Epithelial cell of esophagus (primary cell): ENCODE data around the gene GALNTL6.

Experiments used
- DNase-seq: peaks from one replicate; pipeline ENCODE4 v3.0.0; 2010; ENCODE audit warnings: low read depth
- H3K4me3 ChIP-seq: 2 replicates; pipeline ENCODE4 v1.5.1; 2011; ENCODE audit warnings: mild to moderate bottlenecking, low read length, control low read depth
- TF ChIP-seq, protein P1 (sequence below): IDR thresholded peaks from 2 replicates; pipeline ENCODE4 v1.5.1; 2011; ENCODE audit warnings: low read depth, mild to moderate bottlenecking, low read length, control low read depth, inconsistent platforms; ENCODE audit not compliant: insufficient read depth; ENCODE audit errors: missing control alignments

GALNTL6 gene

DNA sequence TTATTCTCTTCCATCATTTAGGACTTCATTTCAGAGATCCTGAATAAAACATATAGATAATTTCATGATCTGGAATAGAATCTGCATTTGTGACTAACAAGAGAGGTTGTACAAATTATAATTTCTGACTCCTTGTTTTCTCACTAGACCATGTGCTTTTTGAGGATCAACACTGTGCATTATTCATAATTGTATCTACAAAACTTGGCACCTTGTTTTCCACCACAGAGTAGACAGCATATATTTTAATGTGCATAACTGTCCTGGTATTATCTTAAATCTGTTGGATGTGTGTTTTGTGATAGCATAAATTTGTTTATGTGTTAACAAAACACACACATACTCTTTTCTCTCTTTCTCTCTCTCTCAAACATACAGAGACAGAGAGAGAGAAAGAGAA is 840.5 kb downstream of the GALNTL6 start:
- TF ChIP-seq, protein P1, sequence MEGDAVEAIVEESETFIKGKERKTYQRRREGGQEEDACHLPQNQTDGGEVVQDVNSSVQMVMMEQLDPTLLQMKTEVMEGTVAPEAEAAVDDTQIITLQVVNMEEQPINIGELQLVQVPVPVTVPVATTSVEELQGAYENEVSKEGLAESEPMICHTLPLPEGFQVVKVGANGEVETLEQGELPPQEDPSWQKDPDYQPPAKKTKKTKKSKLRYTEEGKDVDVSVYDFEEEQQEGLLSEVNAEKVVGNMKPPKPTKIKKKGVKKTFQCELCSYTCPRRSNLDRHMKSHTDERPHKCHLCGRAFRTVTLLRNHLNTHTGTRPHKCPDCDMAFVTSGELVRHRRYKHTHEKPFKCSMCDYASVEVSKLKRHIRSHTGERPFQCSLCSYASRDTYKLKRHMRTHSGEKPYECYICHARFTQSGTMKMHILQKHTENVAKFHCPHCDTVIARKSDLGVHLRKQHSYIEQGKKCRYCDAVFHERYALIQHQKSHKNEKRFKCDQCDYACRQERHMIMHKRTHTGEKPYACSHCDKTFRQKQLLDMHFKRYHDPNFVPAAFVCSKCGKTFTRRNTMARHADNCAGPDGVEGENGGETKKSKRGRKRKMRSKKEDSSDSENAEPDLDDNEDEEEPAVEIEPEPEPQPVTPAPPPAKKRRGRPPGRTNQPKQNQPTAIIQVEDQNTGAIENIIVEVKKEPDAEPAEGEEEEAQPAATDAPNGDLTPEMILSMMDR, result no peak
- DNase-seq, result no peak
- no peak overlapping the region for H3K4me3 ChIP-seq

DNA sequence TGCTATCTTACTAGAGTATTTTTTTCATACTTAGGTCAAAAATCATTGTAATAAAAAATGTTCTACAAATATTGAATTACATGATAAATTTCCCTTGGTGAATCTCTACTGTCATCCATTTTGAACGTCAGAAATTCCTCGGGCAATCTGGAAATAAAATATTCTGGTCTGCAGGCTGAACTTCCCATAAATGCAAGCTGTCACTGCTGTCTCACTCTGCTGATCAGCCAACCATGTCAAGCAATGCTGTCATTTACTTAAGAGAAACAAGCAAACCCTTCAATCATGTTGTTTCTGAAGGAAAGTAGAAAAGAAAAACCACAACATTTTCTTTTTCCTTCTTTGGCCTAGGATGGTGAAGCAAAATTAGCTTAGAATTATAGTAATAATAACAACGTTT is 841.3 kb downstream of the GALNTL6 start:
- TF ChIP-seq, protein P1, result no peak
- no peak for DNase-seq
- H3K4me3 ChIP-seq, result no peak overlapping the region

DNA sequence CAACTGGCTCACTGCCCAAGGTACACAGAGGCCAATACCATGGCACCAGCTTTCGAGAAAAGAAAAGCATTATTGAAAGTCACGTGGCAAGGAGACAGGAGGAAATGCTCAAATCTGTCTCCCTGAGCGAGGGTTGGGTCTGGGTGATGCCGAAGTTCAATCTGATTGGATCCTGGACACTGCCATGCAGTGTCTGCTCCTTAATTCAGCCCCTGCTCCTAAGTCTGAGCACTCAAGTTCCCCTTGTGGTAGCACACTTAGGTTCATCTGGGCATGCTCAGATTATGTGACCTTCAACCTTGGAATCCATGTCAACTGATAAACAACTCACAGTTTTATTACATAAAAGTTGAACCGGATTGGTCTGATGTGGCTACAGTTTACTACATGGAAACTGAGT is 842.9 kb downstream of the GALNTL6 start:
- DNase-seq, result no peak
- H3K4me3 ChIP-seq, result no peak overlapping the region
- TF ChIP-seq, protein P1, result no peak

DNA sequence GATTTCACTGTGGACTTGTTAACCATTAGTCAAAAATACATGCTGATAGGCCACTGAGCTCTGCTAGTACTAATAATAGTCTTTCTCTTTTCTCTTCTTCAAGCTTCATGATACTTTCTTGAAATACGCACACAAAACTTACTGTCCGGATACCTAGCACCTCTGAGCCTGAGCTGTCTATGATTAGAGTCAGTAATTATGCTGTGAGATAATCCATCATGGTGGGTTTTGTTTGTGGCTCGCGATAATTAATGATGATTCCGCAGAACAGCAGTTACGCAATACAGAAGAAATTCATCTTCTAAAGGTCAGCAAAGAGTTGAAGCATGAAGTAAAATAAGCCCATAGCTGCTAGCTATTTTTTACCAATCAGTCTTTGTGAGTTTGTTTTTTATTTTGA is 843.9 kb downstream of the GALNTL6 start:
- no peak for DNase-seq
- no peak overlapping the region for H3K4me3 ChIP-seq
- TF ChIP-seq, protein P1, result no peak

DNA sequence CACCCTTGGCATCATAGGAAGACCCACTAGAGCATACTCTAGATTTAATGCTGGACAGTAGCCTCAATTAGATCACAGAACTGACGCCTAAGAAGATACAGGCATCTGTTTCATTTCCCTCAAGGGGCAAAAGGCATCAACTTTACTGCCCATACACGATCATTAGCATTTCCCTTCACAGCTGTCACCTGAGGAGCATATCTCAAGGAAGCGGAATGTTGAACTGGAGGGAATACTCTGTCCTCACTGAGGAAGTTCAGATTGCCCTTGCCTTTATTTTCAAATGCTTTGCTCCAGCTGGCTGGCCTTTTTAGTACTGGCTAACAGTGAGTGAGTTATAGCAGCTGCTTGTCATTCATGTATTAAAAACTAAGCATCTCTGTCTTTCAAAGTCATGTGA is 847.0 kb downstream of the GALNTL6 start:
- no peak overlapping the region for H3K4me3 ChIP-seq
- TF ChIP-seq, protein P1, result no peak
- no peak for DNase-seq

DNA sequence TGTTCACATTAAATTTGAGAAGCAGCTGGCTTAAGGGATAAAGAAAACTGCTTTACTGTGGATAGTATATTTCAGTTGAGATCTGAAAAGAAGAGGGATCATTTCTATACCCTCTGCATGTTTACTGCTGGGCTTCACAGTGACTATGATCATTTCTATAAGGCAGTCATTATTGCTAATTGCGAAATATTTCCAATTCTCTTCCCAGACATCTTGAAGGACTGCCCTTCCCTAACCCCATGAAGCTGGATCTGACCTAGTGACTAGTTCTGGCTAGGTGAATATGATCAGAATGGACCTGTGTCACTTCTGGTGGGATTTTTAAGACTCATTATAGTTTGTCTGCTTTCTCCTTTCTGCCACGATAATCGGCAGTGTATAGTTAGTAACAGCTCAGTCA is 848.9 kb downstream of the GALNTL6 start:
- no peak for DNase-seq
- TF ChIP-seq, protein P1, result no peak
- H3K4me3 ChIP-seq, result no peak overlapping the region

DNA sequence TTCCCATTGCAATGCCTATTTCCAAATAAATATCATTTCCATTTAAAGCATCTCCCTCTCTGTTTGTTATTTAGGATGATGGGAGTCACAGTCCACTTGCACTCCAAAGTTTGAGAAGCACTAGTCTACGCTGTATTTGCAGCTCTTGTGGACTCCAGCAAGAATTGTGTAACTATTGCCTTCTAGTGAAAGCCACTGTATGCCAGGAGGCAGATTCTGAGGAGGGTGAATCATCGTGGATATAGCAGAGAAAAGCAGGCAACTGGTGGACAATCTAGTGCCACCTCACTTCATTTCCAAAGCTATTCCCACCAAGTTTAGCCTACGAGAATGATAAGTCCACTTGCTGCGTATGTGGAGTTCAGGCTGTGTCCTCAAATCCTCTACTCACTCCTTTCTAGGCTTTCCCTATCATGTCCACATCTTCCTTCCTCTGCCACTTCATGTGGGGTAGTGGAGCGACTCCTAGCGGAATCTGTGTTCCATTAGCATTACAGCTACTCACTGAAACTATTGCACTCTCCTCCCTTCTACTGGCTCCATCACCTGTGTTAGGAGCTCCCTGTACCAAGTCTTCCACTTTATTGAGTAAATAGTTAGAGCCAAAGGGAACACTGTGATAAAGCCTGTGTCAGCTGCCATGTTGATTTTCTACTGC is 853.6 kb downstream of the GALNTL6 start:
- no peak overlapping the region for H3K4me3 ChIP-seq
- TF ChIP-seq, protein P1, result no peak
- DNase-seq, result peak; percentile 41
